CD4-positive, CD25-positive, alpha-beta regulatory T cell (primary cell): ENCODE results near the gene PRKAR1B. TPM values are rescaled to one million over a fixed set of nuclear protein-coding genes. Genes with fewer than 3 reads are reported as not detected.

ENCODE experiments used
- ATAC-seq, 2 donors: fragments of 150-1000 bp; cut with Tn5 transposase; one replicate each; pipeline ENCODE4 v1.10.0; 2021; ENCODE audit warnings: low read depth in 2 of 2, moderate number of reproducible peaks in 2 of 2, moderate library complexity in 1 of 2
- DNase-seq, 3 donors: peaks; one replicate each; pipeline versions ENCODE4 v3.0.0 to v3.0.0-alpha.2; 2012 to 2022; ENCODE audit warnings: mixed read lengths in 1 of 3
- H3K27ac ChIP-seq: one replicate; pipeline ENCODE4 v1.7.0; 2013; ENCODE audit warnings: mild to moderate bottlenecking, low read length; ENCODE audit not compliant: insufficient read depth, poor library complexity, severe bottlenecking
- H3K27me3 ChIP-seq: one replicate; pipeline ENCODE4 v1.7.0; 2013; ENCODE audit warnings: low read length; ENCODE audit not compliant: control insufficient read depth, insufficient read depth
- H3K36me3 ChIP-seq: one replicate; pipeline ENCODE4 v1.7.0; 2013; ENCODE audit warnings: mild to moderate bottlenecking, low read length, moderate library complexity; ENCODE audit not compliant: control insufficient read depth, insufficient read depth
- H3K4me1 ChIP-seq: 2 replicates; pipeline ENCODE4 v1.7.0; 2013; ENCODE audit warnings: mild to moderate bottlenecking, low read length; ENCODE audit not compliant: insufficient read depth, control insufficient read depth, poor library complexity, severe bottlenecking
- H3K4me3 ChIP-seq: one replicate; pipeline ENCODE4 v1.7.0; 2013; ENCODE audit warnings: low read depth, mild to moderate bottlenecking, low read length, moderate library complexity
- H3K9me3 ChIP-seq, 2 experiments: 1 replicate in 1 of 2; 2 replicates in 1 of 2; pipeline ENCODE4 v1.7.0; 2013; ENCODE audit warnings: low read length in 2 of 2, mild to moderate bottlenecking in 1 of 2, moderate library complexity in 1 of 2; ENCODE audit not compliant: control insufficient read depth in 2 of 2
- H3K27ac Mint-ChIP-seq, 3 donors: one replicate each; pipeline ENCODE4 v1.8.0; 2020 to 2022; ENCODE audit warnings: mild to moderate bottlenecking in 3 of 3, mixed read lengths in 3 of 3, moderate library complexity in 2 of 3
- H3K27me3 Mint-ChIP-seq: one replicate; pipeline ENCODE4 v1.8.0; 2022; ENCODE audit warnings: mild to moderate bottlenecking, mixed read lengths
- H3K36me3 Mint-ChIP-seq: one replicate; pipeline ENCODE4 v1.8.0; 2020; ENCODE audit warnings: mixed read lengths
- H3K4me1 Mint-ChIP-seq, 4 donors: one replicate each; pipeline ENCODE4 v1.8.0; 2020 to 2022; ENCODE audit warnings: mixed read lengths in 4 of 4, mild to moderate bottlenecking in 1 of 4
- H3K4me3 Mint-ChIP-seq, 4 donors: one replicate each; pipeline ENCODE4 v1.8.0; 2020 to 2022; ENCODE audit warnings: mild to moderate bottlenecking in 4 of 4, mixed read lengths in 4 of 4, moderate library complexity in 3 of 4
- H3K9me3 Mint-ChIP-seq, 7 donors: one replicate each; pipeline ENCODE4 v1.8.0; 2020 to 2022; ENCODE audit warnings: mixed read lengths in 7 of 7, mild to moderate bottlenecking in 3 of 7, moderate library complexity in 2 of 7
- polyA plus RNA-seq, 4 donors: library from polyadenylated mRNA; unstranded; fragments of 300-500 nt; fragmentation: Illumina TruSeq; gene quantifications; one replicate each; pipeline ENCODE4 v1.2.3, GENCODE V29; 2021
- total RNA-seq: library from RNA; stranded (reverse); gene quantifications from one replicate; pipeline ENCODE4 v1.2.3, GENCODE V29; 2022

Gene PRKAR1B
- total and polyA plus RNA-seq, 5 donors from 2014 or later = 4.9 to 12.5 (median 6.8) TPM

- H3K4me3 Mint-ChIP-seq = peak overlapping the region in 1 of 4 donors; percentile 25
- ATAC-seq (no peak), DNase-seq (no peak)
- Histone ChIP-seq H3K27ac (peak overlapping the region; percentile 48), H3K4me1 (peaks cover 44% of the 10 kb centered on the region), H3K9me3 (no peaks in the 10 kb centered on the region), H3K36me3 (no peaks in the 10 kb centered on the region), H3K27me3 (no peaks in the 10 kb centered on the region), H3K4me3 (no peak overlapping the region)
- H3K36me3 Mint-ChIP-seq = peaks cover 7% of the 10 kb centered on the region
- peaks cover 4 to 64% (median 23%) of the 10 kb centered on the region in 4 donors for H3K4me1 Mint-ChIP-seq
- H3K27ac Mint-ChIP-seq = peak overlapping the region in 2 of 3 donors; percentile 29 to 36
- peaks cover 0 to 5% (median 0%) of the 10 kb centered on the region in 7 donors for H3K9me3 Mint-ChIP-seq
- H3K27me3 Mint-ChIP-seq = peaks cover 5% of the 10 kb centered on the region
Measured at GRCh38 chr7:608361-608760, 118.7 kb downstream of the PRKAR1B start.

- H3K4me3 Mint-ChIP-seq = peak overlapping the region in 2 of 4 donors; percentile 25 to 68
Measured at GRCh38 chr7:607938-608337, 119.1 kb downstream of the PRKAR1B start.

GRCh38 chr7:605661-606450 lies 121.2 kb downstream of the PRKAR1B start:
- no peak overlapping the region for H3K4me3 ChIP-seq
- Mint-ChIP-seq H3K4me1 (peaks cover 4 to 74% (median 29%) of the 10 kb centered on the region in 4 donors), H3K27me3 (peaks cover 5% of the 10 kb centered on the region), H3K27ac (peak overlapping the region; percentile 31 to 100 (median 52)), H3K4me3 (peak overlapping the region; percentile 13 to 92 (median 42)), H3K36me3 (peaks cover 7% of the 10 kb centered on the region), H3K9me3 (peaks cover 0 to 5% (median 0%) of the 10 kb centered on the region in 7 donors)
- DNase-seq (no peak), ATAC-seq (no peak)
- peaks cover 69% of the 10 kb centered on the region for H3K4me1 ChIP-seq
- no peaks in the 10 kb centered on the region for H3K9me3 ChIP-seq
- H3K36me3 ChIP-seq = no peaks in the 10 kb centered on the region
- H3K27ac ChIP-seq = peak overlapping the region; percentile 99
- H3K27me3 ChIP-seq = no peaks in the 10 kb centered on the region

More at GRCh38 chr7:607938-608337, 119.1 kb downstream of the PRKAR1B start:
- ATAC-seq = no peak
- Histone ChIP-seq H3K4me1 (peaks cover 49% of the 10 kb centered on the region), H3K4me3 (no peak overlapping the region), H3K9me3 (no peaks in the 10 kb centered on the region), H3K27ac (peak overlapping the region; percentile 48), H3K27me3 (no peaks in the 10 kb centered on the region), H3K36me3 (no peaks in the 10 kb centered on the region)
- Mint-ChIP-seq H3K4me1 (peaks cover 4 to 68% (median 27%) of the 10 kb centered on the region in 4 donors), H3K36me3 (peaks cover 7% of the 10 kb centered on the region), H3K27me3 (peaks cover 5% of the 10 kb centered on the region), H3K9me3 (peaks cover 0 to 5% (median 0%) of the 10 kb centered on the region in 7 donors), H3K27ac (peak overlapping the region in 2 of 3 donors; percentile 29 to 36)
- peak in 1 of 3 donors; percentile 41 for DNase-seq

GRCh38 chr7:604884-605531 lies 122.1 kb downstream of the PRKAR1B start:
- H3K4me1 ChIP-seq = peaks cover 72% of the 10 kb centered on the region
- ATAC-seq (no peak), DNase-seq (peak in 1 of 3 donors; percentile 46)
- no peaks in the 10 kb centered on the region for H3K9me3 ChIP-seq
- Mint-ChIP-seq H3K27ac (peak overlapping the region; percentile 100), H3K9me3 (peaks cover 0 to 5% (median 0%) of the 10 kb centered on the region in 7 donors), H3K36me3 (peaks cover 7% of the 10 kb centered on the region), H3K4me3 (peak overlapping the region; percentile 92 to 94 (median 92)), H3K4me1 (peaks cover 4 to 73% (median 28%) of the 10 kb centered on the region in 4 donors), H3K27me3 (peaks cover 5% of the 10 kb centered on the region)
- no peaks in the 10 kb centered on the region for H3K27me3 ChIP-seq
- no peaks in the 10 kb centered on the region for H3K36me3 ChIP-seq
- H3K4me3 ChIP-seq = peak overlapping the region; percentile 61
- H3K27ac ChIP-seq = peak overlapping the region; percentile 99

GRCh38 chr7:604001-604883 lies 122.8 kb downstream of the PRKAR1B start:
- H3K36me3 ChIP-seq = no peaks in the 10 kb centered on the region
- H3K9me3 ChIP-seq = no peaks in the 10 kb centered on the region
- H3K4me3 ChIP-seq = peak overlapping the region; percentile 61
- Mint-ChIP-seq H3K27ac (peak overlapping the region; percentile 100), H3K4me1 (peaks cover 4 to 70% (median 29%) of the 10 kb centered on the region in 4 donors), H3K9me3 (peaks cover 0 to 5% (median 0%) of the 10 kb centered on the region in 7 donors), H3K27me3 (peaks cover 5% of the 10 kb centered on the region), H3K36me3 (peaks cover 7% of the 10 kb centered on the region), H3K4me3 (peak overlapping the region; percentile 92 to 94 (median 92))
- peak; percentile 82 to 97 (median 91) for DNase-seq
- H3K27me3 ChIP-seq = no peaks in the 10 kb centered on the region
- ATAC-seq = peak; percentile 90 to 92
- peaks cover 65% of the 10 kb centered on the region for H3K4me1 ChIP-seq
- H3K27ac ChIP-seq = peak overlapping the region; percentile 99

GRCh38 chr7:603152-603951 lies 123.7 kb downstream of the PRKAR1B start:
- H3K4me3 Mint-ChIP-seq = peak overlapping the region; percentile 69 to 94 (median 84)
- H3K27ac ChIP-seq = peak overlapping the region; percentile 99
- peak in 2 of 3 donors; percentile 23 to 74 for DNase-seq
- no peaks in the 10 kb centered on the region for H3K36me3 ChIP-seq
- H3K27me3 Mint-ChIP-seq = peaks cover 5% of the 10 kb centered on the region
- H3K9me3 ChIP-seq = no peaks in the 10 kb centered on the region
- peaks cover 0 to 5% (median 0%) of the 10 kb centered on the region in 7 donors for H3K9me3 Mint-ChIP-seq
- no peaks in the 10 kb centered on the region for H3K27me3 ChIP-seq
- peaks cover 7% of the 10 kb centered on the region for H3K36me3 Mint-ChIP-seq
- peak overlapping the region; percentile 100 for H3K27ac Mint-ChIP-seq
- H3K4me1 Mint-ChIP-seq = peaks cover 4 to 69% (median 26%) of the 10 kb centered on the region in 4 donors
- peaks cover 56% of the 10 kb centered on the region for H3K4me1 ChIP-seq
- no peak overlapping the region for H3K4me3 ChIP-seq
- no peak for ATAC-seq
